CD4-positive, alpha-beta T cell (primary cell): ENCODE measurements around the gene CACNA1G. TPM values are rescaled to one million over a fixed set of nuclear protein-coding genes. Genes with fewer than 3 reads are reported as not detected.

ENCODE experiments used
- ATAC-seq: fragments of 200-7000 bp; cut with Tn5 transposase; one replicate; pipeline ENCODE4 v1.10.0; 2022; ENCODE audit warnings: mild to moderate bottlenecking; ENCODE audit not compliant: poor library complexity
- CTCF ChIA-PET: fragments of 350-600 bp; sonication (Branson Sonifier 250); formaldehyde crosslinking; loops from one replicate; lab custom pipeline; 2021; ENCODE audit warnings: antibody characterized with exemption, inconsistent platforms; lab: Charles Lee
- POLR2A ChIA-PET: fragments of 350-600 bp; sonication (Branson Sonifier 250); formaldehyde crosslinking; loops from one replicate; lab custom pipeline; 2021; ENCODE audit warnings: antibody characterized with exemption, inconsistent platforms; lab: Charles Lee
- DNase-seq, 14 experiments: peaks; one replicate each; pipeline ENCODE4 v3.0.0-alpha.2; 2013 to 2020; ENCODE audit warnings: mixed read lengths in 2 of 14
- H3K27ac ChIP-seq, 2 donors: one replicate each; pipeline versions ENCODE4 v1.5.1 to v1.7.0; 2013; ENCODE audit warnings: low read length in 2 of 2, low read depth in 1 of 2, mild to moderate bottlenecking in 1 of 2
- H3K27me3 ChIP-seq, 2 experiments: 1 replicate in 1 of 2; 2 replicates in 1 of 2; pipeline versions ENCODE4 v1.6.1 to v1.7.0; 2013; ENCODE audit warnings: low read length in 2 of 2, control low read depth in 1 of 2, mild to moderate bottlenecking in 1 of 2, moderate library complexity in 1 of 2; ENCODE audit not compliant: insufficient read depth in 2 of 2, control insufficient read depth in 1 of 2
- H3K36me3 ChIP-seq: one replicate; pipeline ENCODE4 v1.6.1; 2013; ENCODE audit warnings: low read length, control low read depth; ENCODE audit not compliant: insufficient read depth
- H3K4me1 ChIP-seq: one replicate; pipeline ENCODE4 v1.6.1; 2013; ENCODE audit warnings: low read length, control low read depth; ENCODE audit not compliant: insufficient read depth
- H3K4me3 ChIP-seq: one replicate; pipeline ENCODE4 v1.5.1; 2013; ENCODE audit warnings: mild to moderate bottlenecking, low read length, moderate library complexity
- H3K9me3 ChIP-seq, 2 experiments: 1 replicate in 1 of 2; 2 replicates in 1 of 2; pipeline versions ENCODE4 v1.6.1 to v1.7.0; 2013; ENCODE audit warnings: low read length in 2 of 2, mild to moderate bottlenecking in 2 of 2, control low read depth in 1 of 2, moderate library complexity in 1 of 2; ENCODE audit not compliant: control insufficient read depth in 1 of 2, insufficient read depth in 1 of 2
- H3K27ac Mint-ChIP-seq: one replicate; pipeline ENCODE4 v1.8.0; 2020; ENCODE audit warnings: mixed read lengths
- H3K27me3 Mint-ChIP-seq: one replicate; pipeline ENCODE4 v1.8.0; 2021; ENCODE audit warnings: mixed read lengths
- H3K36me3 Mint-ChIP-seq: one replicate; pipeline ENCODE4 v1.8.0; 2021; ENCODE audit warnings: low read depth, mixed read lengths
- H3K4me1 Mint-ChIP-seq: one replicate; pipeline ENCODE4 v1.8.0; 2021; ENCODE audit warnings: low read depth, mixed read lengths
- H3K4me3 Mint-ChIP-seq: one replicate; pipeline ENCODE4 v1.8.0; 2020; ENCODE audit warnings: mild to moderate bottlenecking, mixed read lengths
- H3K9me3 Mint-ChIP-seq: one replicate; pipeline ENCODE4 v1.8.0; 2020; ENCODE audit warnings: mixed read lengths
- intact Hi-C, 2 experiments: fragments of 100-400 bp; cut with DNase I in 1 of 2; cut with micrococcal nuclease in 1 of 2; formaldehyde crosslinking; loops; one replicate each; pipeline versions ENCODE4 v1.15.1 to v1.9.0; 2023 to 2025; cut with DNase I, micrococcal nuclease
- total RNA-seq, 174 experiments: library from RNA in 2 of 174; stranded (reverse) in 2 of 174; gene quantifications; one replicate each; pipeline ENCODE4 v1.2.3 and lab custom pipeline; 2021 to 2026
- TF ChIP-seq, protein P1 (sequence below): fragments of 200-600 bp; IDR thresholded peaks from one replicate; pipeline ENCODE4 v1.8.0; 2022; ENCODE audit warnings: antibody characterized with exemption, mild to moderate bottlenecking

The CACNA1G gene
- total RNA-seq, 2 experiments from 2014 or later: not detected

- DNase-seq: no peak
- ChIA-PET POLR2A (no interaction called here), CTCF (no interaction called here)
- Mint-ChIP-seq H3K9me3 (no peaks in the 10 kb centered on the region), H3K27me3 (no peaks in the 10 kb centered on the region), H3K4me3 (no peak overlapping the region), H3K27ac (no peak overlapping the region), H3K36me3 (no peaks in the 10 kb centered on the region), H3K4me1 (no peaks in the 10 kb centered on the region)
- TF ChIP-seq, protein P1, sequence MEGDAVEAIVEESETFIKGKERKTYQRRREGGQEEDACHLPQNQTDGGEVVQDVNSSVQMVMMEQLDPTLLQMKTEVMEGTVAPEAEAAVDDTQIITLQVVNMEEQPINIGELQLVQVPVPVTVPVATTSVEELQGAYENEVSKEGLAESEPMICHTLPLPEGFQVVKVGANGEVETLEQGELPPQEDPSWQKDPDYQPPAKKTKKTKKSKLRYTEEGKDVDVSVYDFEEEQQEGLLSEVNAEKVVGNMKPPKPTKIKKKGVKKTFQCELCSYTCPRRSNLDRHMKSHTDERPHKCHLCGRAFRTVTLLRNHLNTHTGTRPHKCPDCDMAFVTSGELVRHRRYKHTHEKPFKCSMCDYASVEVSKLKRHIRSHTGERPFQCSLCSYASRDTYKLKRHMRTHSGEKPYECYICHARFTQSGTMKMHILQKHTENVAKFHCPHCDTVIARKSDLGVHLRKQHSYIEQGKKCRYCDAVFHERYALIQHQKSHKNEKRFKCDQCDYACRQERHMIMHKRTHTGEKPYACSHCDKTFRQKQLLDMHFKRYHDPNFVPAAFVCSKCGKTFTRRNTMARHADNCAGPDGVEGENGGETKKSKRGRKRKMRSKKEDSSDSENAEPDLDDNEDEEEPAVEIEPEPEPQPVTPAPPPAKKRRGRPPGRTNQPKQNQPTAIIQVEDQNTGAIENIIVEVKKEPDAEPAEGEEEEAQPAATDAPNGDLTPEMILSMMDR: no peak
- Histone ChIP-seq H3K36me3 (no peaks in the 10 kb centered on the region), H3K27me3 (peaks cover 0 to 2% of the 10 kb centered on the region in 2 experiments), H3K9me3 (peaks cover 0 to 3% of the 10 kb centered on the region in 2 experiments), H3K4me3 (no peak overlapping the region), H3K27ac (no peak overlapping the region), H3K4me1 (no peaks in the 10 kb centered on the region)
- ATAC-seq: no peak
- intact Hi-C loops: no loop called here
Measured at GRCh38 chr17:50612281-50612680, 51.8 kb downstream of the CACNA1G start.

GRCh38 chr17:50613007-50613992, 52.8 kb downstream of the CACNA1G start:
- DNase-seq (no peak), ATAC-seq (no peak)
- Histone ChIP-seq H3K27me3 (peaks cover 0 to 2% of the 10 kb centered on the region in 2 experiments), H3K4me3 (no peak overlapping the region), H3K36me3 (no peaks in the 10 kb centered on the region), H3K4me1 (no peaks in the 10 kb centered on the region), H3K27ac (no peak overlapping the region), H3K9me3 (peaks cover 0 to 3% of the 10 kb centered on the region in 2 experiments)
- Mint-ChIP-seq H3K9me3 (no peaks in the 10 kb centered on the region), H3K36me3 (no peaks in the 10 kb centered on the region), H3K4me1 (no peaks in the 10 kb centered on the region), H3K4me3 (no peak overlapping the region), H3K27ac (no peak overlapping the region), H3K27me3 (no peaks in the 10 kb centered on the region)
- intact Hi-C loops: no loop called here
- TF ChIP-seq, protein P1: no peak
- ChIA-PET CTCF (no interaction called here), POLR2A (no interaction called here)

GRCh38 chr17:50614471-50615051, 54.0 kb downstream of the CACNA1G start:
- H3K4me1 ChIP-seq: no peaks in the 10 kb centered on the region
- Mint-ChIP-seq H3K36me3 (no peaks in the 10 kb centered on the region), H3K4me3 (no peak overlapping the region), H3K4me1 (no peaks in the 10 kb centered on the region), H3K27ac (no peak overlapping the region), H3K27me3 (no peaks in the 10 kb centered on the region), H3K9me3 (no peaks in the 10 kb centered on the region)
- POLR2A ChIA-PET: no interaction called here
- no peak overlapping the region for H3K4me3 ChIP-seq
- H3K27me3 ChIP-seq: peaks cover 0 to 1% of the 10 kb centered on the region in 2 experiments
- no peaks in the 10 kb centered on the region for H3K36me3 ChIP-seq
- ATAC-seq (no peak), DNase-seq (no peak)
- TF ChIP-seq, protein P1: no peak
- no peak overlapping the region for H3K27ac ChIP-seq
- H3K9me3 ChIP-seq: peaks cover 0 to 3% of the 10 kb centered on the region in 2 experiments
- intact Hi-C loops: no loop called here
- CTCF ChIA-PET: no interaction called here
